Left ventricle myocardium inferior (tissue), 1 donor: ENCODE results near the gene HAND1. TPM values are rescaled to one million over a fixed set of nuclear protein-coding genes. Genes with fewer than 3 reads are reported as not detected.

Source experiments
- DNase-seq: peaks from one replicate; pipeline ENCODE4 v3.0.0-alpha.2; 2020
- H3K27ac ChIP-seq: fragments of 200-600 bp; replicated peaks from 2 replicates; pipeline ENCODE4 v1.8.0; 2021
- H3K27me3 ChIP-seq: fragments of 200-600 bp; 2 replicates; pipeline ENCODE4 v1.8.0; 2021; ENCODE audit warnings: low read depth
- H3K36me3 ChIP-seq: fragments of 200-600 bp; 2 replicates; pipeline ENCODE4 v1.8.0; 2021
- H3K4me1 ChIP-seq: fragments of 200-600 bp; 2 replicates; pipeline ENCODE4 v1.8.0; 2021
- H3K4me3 ChIP-seq: fragments of 200-600 bp; 2 replicates; pipeline ENCODE4 v1.8.0; 2021; ENCODE audit warnings: mild to moderate bottlenecking, moderate library complexity
- H3K9me3 ChIP-seq: fragments of 200-600 bp; replicated peaks from 2 replicates; pipeline ENCODE4 v1.8.0; 2021
- intact Hi-C: fragments of 100-400 bp; cut with micrococcal nuclease; formaldehyde crosslinking; loops from one replicate; pipeline ENCODE4 v1.11.0; 2022
- total RNA-seq: library from RNA; stranded (reverse); fragmentation: NEBNext Ultra II Directional; extraction: Animal tissue kit (Norgen Biotek cat#: 25700); gene quantifications from one replicate; pipeline ENCODE4 v1.2.1, GENCODE V29; 2021
- TF ChIP-seq, protein P1 (sequence below): fragments of 200-600 bp; IDR thresholded peaks from 2 replicates; pipeline ENCODE4 v1.8.0; 2021; ENCODE audit warnings: antibody characterized with exemption, mild to moderate bottlenecking, borderline replicate concordance
- donor health status: DM: no; HTN: yes; CAD: no; lungs with severe emphysema.

Gene HAND1
- total RNA-seq, 1 donor from 2014 or later, result 26.2 TPM

DNA sequence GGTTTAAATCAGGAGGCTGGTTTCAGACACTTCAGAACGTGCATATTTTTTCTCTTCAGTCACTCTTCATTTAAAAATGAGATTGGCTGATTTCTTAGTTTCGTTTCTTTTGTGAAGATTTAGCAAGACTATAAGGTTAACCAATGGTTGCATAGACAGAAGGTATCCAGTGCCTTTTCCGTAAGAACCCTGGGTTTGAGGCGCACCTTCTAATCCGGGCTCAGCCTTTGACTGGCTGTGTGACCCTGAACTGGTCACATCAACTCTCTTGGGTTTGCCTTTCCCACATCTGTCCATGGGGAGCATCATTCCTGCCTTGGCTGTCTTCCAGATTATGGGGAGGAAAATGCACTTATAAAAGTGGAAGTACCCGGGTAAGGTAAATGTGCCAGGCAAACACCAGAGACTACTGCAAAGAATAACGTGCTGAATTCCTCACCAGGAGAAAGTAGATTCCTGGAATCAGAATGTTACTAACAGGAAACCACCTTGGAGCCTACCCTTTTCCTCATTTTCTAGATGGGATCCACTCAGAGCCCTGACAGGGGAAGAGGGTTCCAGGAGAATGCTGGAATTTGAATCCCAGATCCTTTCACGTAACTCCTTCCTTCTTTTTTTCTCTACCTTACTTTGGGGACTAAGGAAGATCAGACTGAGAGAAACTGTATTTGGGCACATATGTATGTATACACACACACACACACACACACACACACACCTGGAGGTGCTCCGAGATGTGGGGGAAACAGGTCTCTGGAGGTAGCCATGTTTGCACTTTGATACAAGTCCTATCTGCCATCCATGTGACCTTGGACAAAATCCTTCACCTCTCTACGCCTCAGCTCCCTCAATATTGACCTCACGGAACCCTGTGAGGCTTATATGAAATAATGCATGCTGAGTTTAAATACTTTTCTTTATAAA is 6.8 kb downstream of the HAND1 start:
- Histone ChIP-seq H3K27ac (peak overlapping the region; percentile 88), H3K36me3 (no peaks in the 10 kb centered on the region), H3K4me3 (no peak overlapping the region), H3K27me3 (peaks cover 86% of the 10 kb centered on the region), H3K9me3 (no peaks in the 10 kb centered on the region), H3K4me1 (peaks cover 54% of the 10 kb centered on the region)
- intact Hi-C loops, result no loop called here
- TF ChIP-seq, protein P1, sequence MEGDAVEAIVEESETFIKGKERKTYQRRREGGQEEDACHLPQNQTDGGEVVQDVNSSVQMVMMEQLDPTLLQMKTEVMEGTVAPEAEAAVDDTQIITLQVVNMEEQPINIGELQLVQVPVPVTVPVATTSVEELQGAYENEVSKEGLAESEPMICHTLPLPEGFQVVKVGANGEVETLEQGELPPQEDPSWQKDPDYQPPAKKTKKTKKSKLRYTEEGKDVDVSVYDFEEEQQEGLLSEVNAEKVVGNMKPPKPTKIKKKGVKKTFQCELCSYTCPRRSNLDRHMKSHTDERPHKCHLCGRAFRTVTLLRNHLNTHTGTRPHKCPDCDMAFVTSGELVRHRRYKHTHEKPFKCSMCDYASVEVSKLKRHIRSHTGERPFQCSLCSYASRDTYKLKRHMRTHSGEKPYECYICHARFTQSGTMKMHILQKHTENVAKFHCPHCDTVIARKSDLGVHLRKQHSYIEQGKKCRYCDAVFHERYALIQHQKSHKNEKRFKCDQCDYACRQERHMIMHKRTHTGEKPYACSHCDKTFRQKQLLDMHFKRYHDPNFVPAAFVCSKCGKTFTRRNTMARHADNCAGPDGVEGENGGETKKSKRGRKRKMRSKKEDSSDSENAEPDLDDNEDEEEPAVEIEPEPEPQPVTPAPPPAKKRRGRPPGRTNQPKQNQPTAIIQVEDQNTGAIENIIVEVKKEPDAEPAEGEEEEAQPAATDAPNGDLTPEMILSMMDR, result no peak
- DNase-seq, result no peak

DNA sequence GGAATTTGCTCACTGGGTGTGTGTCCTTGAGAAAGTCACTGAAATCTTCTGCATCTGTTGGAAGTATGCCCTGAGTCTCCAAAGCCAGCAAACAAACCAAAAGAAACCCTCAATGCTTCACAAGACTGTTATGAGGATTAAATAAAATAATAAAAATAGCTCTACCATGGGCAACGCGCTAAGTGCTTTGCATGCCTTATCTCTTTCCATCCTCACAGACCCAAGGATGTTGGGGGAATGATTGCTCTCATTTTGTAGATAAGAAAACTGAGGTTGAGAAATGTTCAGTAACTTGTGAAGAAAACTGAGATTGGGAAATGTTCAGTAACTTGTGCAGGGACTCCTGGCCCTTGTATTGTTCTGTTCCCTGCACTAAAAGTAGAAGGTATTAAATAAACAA is 7.9 kb downstream of the HAND1 start:
- no peaks in the 10 kb centered on the region for H3K9me3 ChIP-seq
- H3K4me1 ChIP-seq, result peaks cover 43% of the 10 kb centered on the region
- H3K4me3 ChIP-seq, result no peak overlapping the region
- DNase-seq, result no peak
- intact Hi-C loops, result no loop called here
- H3K36me3 ChIP-seq, result no peaks in the 10 kb centered on the region
- TF ChIP-seq, protein P1, result no peak
- peak overlapping the region; percentile 88 for H3K27ac ChIP-seq
- H3K27me3 ChIP-seq, result peaks cover 75% of the 10 kb centered on the region

DNA sequence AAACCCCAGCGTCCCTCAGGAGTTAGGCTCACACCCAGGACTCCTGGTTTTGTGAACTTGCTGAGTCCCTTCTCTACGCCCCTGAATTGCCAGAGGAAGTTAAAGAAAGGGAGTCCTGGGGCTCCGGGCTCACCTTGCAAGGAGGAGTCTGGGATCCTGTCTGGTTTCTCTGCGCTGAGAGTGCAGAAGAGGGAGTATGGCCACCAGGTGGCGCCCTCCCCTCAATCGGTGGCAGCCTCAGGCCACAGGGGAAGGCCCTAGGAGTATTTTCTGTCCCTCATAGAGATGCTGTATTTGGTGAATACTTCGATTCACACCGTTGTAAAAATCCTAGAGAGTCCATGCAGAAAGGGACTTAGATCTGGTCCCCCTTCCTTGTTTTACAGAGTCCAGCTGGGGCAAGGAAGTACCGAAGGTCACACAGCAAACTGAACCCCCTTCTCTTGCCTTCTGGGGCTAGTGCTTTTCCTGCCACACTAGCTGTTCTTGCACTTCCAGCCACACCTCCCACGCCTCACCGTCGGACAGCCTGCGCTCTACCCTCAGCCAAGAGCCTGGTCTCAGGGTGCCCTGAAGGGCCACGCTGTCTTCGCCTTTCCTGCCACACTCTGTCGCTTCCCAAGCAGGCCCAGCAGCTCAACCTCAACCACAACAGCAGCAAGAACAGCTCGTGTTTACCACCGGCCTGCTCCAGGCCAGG is 10.2 kb downstream of the HAND1 start:
- Histone ChIP-seq H3K4me1 (peaks cover 21% of the 10 kb centered on the region), H3K27ac (peak overlapping the region; percentile 35), H3K36me3 (no peaks in the 10 kb centered on the region), H3K4me3 (no peak overlapping the region), H3K9me3 (no peaks in the 10 kb centered on the region), H3K27me3 (peaks cover 52% of the 10 kb centered on the region)
- peak; percentile 76 for DNase-seq
- intact Hi-C loops, result loop anchor here (5.0 kb wide), 1 partner anchor 139 kb away; no protein-coding TSS in a partner anchor
- TF ChIP-seq, protein P1, result peak; percentile 96

DNA sequence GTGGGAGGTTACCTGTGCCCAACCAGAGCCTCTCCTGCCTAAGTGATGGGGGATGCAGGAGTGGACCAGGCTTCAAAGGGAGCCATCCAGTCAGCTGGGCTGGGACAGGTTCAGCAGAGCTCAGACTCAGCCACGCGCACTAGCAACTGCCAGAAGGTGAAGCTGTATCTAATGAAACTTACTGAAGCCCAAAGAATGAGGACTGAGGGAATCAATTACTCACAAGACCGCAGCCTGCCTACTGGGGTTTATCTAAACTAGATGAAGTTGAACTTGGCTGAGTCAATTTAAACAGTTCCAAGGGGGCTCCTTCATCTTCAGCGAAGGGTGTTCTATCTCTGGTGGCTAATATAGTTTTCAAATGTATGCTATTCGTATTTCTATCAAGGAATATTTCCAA is 11.4 kb downstream of the HAND1 start:
- Histone ChIP-seq H3K36me3 (no peaks in the 10 kb centered on the region), H3K4me3 (no peak overlapping the region), H3K27me3 (peaks cover 41% of the 10 kb centered on the region), H3K4me1 (peaks cover 10% of the 10 kb centered on the region), H3K9me3 (no peaks in the 10 kb centered on the region), H3K27ac (no peak overlapping the region)
- TF ChIP-seq, protein P1, result no peak
- no peak for DNase-seq
- intact Hi-C loops, result loop anchor here (5.0 kb wide), 1 partner anchor 141 kb away; no protein-coding TSS in a partner anchor

DNA sequence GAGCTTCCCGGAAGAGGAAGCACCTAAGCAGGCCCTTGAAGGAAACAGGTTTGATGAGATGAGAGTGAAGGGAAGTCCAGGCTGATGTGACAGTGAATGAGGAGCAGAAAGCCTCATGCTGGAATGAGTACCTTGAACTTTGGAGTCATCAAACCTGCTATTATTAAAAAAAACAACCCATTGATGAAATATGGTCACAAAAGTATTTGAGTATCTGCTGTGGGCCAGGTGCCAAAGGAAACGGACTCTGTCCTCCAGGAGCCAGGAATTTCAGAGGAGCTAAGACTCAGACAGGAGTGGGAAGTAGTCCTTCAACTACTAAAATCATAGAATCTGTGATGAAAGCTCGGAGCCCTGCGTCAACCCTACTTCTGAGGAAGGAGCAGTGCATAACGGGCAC is 11.9 kb downstream of the HAND1 start:
- no peak overlapping the region for H3K27ac ChIP-seq
- TF ChIP-seq, protein P1, result no peak
- H3K4me1 ChIP-seq, result peaks cover 5% of the 10 kb centered on the region
- no peaks in the 10 kb centered on the region for H3K9me3 ChIP-seq
- no peaks in the 10 kb centered on the region for H3K36me3 ChIP-seq
- DNase-seq, result no peak
- no peak overlapping the region for H3K4me3 ChIP-seq
- intact Hi-C loops, result loop anchor here (5.0 kb wide), 1 partner anchor 141 kb away; no protein-coding TSS in a partner anchor
- H3K27me3 ChIP-seq, result peaks cover 35% of the 10 kb centered on the region
